ENCODE data around the gene ATL3. TPM values are rescaled to one million over a fixed set of nuclear protein-coding genes. Genes with fewer than 3 reads are reported as not detected.

ATL3 gene
- total RNA-seq, 1 experiment from 2014 or later: 79.0 TPM

GRCh38 chr11:63590024-63590788, 81.0 kb downstream of the ATL3 start:
- in situ Hi-C loops (cut with HindIII; ENCODE audit: low pct_unique_long_range_greater_than_20kb, low sequenced_read_pairs) (no loop called here), intact Hi-C loops (cut with micrococcal nuclease; ENCODE audit: unreplicated experiment) (no loop called here)
- H3K27ac ChIP-seq (ENCODE audit: low read length): no peak overlapping the region
- H3K4me3 ChIP-seq (ENCODE audit: low read depth in 2 of 2, low read length in 2 of 2): no peak overlapping the region
- ATAC-seq (no peak), DNase-seq (ENCODE audit: low read depth, low spot score) (no peak)
- no peaks in the 10 kb centered on the region for H3K9me3 ChIP-seq (ENCODE audit: control insufficient read depth, insufficient read depth, low read depth, low read length)
- TF ChIP-seq SIN3A (IDR thresholded peaks at IDR 0.05; ENCODE audit: borderline replicate concordance, insufficient read depth, low read depth, low read length) (no peak), POLR2AphosphoS5 (IDR thresholded peaks at IDR 0.05; ENCODE audit: low read depth, low read length) (no peak), TCF7L2 (IDR thresholded peaks at IDR 0.05; ENCODE audit: low read depth, low read length) (no peak)
- TF ChIP-seq, protein P1, sequence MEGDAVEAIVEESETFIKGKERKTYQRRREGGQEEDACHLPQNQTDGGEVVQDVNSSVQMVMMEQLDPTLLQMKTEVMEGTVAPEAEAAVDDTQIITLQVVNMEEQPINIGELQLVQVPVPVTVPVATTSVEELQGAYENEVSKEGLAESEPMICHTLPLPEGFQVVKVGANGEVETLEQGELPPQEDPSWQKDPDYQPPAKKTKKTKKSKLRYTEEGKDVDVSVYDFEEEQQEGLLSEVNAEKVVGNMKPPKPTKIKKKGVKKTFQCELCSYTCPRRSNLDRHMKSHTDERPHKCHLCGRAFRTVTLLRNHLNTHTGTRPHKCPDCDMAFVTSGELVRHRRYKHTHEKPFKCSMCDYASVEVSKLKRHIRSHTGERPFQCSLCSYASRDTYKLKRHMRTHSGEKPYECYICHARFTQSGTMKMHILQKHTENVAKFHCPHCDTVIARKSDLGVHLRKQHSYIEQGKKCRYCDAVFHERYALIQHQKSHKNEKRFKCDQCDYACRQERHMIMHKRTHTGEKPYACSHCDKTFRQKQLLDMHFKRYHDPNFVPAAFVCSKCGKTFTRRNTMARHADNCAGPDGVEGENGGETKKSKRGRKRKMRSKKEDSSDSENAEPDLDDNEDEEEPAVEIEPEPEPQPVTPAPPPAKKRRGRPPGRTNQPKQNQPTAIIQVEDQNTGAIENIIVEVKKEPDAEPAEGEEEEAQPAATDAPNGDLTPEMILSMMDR (IDR thresholded peaks at IDR 0.05): no peak
- TF ChIP-seq, protein P2, sequence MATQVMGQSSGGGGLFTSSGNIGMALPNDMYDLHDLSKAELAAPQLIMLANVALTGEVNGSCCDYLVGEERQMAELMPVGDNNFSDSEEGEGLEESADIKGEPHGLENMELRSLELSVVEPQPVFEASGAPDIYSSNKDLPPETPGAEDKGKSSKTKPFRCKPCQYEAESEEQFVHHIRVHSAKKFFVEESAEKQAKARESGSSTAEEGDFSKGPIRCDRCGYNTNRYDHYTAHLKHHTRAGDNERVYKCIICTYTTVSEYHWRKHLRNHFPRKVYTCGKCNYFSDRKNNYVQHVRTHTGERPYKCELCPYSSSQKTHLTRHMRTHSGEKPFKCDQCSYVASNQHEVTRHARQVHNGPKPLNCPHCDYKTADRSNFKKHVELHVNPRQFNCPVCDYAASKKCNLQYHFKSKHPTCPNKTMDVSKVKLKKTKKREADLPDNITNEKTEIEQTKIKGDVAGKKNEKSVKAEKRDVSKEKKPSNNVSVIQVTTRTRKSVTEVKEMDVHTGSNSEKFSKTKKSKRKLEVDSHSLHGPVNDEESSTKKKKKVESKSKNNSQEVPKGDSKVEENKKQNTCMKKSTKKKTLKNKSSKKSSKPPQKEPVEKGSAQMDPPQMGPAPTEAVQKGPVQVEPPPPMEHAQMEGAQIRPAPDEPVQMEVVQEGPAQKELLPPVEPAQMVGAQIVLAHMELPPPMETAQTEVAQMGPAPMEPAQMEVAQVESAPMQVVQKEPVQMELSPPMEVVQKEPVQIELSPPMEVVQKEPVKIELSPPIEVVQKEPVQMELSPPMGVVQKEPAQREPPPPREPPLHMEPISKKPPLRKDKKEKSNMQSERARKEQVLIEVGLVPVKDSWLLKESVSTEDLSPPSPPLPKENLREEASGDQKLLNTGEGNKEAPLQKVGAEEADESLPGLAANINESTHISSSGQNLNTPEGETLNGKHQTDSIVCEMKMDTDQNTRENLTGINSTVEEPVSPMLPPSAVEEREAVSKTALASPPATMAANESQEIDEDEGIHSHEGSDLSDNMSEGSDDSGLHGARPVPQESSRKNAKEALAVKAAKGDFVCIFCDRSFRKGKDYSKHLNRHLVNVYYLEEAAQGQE (IDR thresholded peaks at IDR 0.05; ENCODE audit: insufficient read depth in 1 of 2, low read depth in 2 of 2, low read length in 1 of 2): no peak
- H3K4me1 ChIP-seq (ENCODE audit: control insufficient read depth, insufficient read depth, low read length): no peaks in the 10 kb centered on the region
- ChIA-PET POLR2A (interaction anchor here (0.6 kb wide), 1 partner anchor 12 kb away, joined by 3 read pairs; no protein-coding TSS in a partner anchor), CTCF (no interaction called here)
- BruUV-seq (replicated peaks): no TSS peak
- no peaks in the 10 kb centered on the region for H3K36me3 ChIP-seq (ENCODE audit: control insufficient read depth, insufficient read depth, low read length)
- H3K27me3 ChIP-seq (ENCODE audit: control insufficient read depth, insufficient read depth, low read length): no peaks in the 10 kb centered on the region

DNA sequence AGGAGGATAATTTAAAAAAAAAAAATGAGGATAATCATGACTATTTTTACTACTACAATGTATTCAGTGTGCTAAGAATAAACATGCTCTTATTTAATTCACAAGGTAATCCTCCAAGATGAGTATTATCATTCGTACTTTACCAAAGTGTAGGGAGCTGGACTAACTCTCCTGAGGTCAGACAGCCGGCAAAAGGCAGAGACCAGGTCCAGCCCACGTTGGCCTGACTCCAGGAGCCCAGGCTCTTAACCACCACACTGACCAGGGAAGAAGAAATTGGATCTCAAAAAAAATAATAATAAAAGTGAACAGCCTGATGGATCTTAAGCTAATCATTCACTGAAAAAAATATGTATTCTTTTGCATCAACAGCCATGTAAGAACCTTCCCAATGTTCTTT, 82.2 kb downstream of the ATL3 start:
- H3K27ac ChIP-seq (ENCODE audit: low read length): no peak overlapping the region
- ATAC-seq (no peak), DNase-seq (ENCODE audit: low read depth, low spot score) (no peak)
- H3K36me3 ChIP-seq (ENCODE audit: control insufficient read depth, insufficient read depth, low read length): no peaks in the 10 kb centered on the region
- no TSS peak for BruUV-seq (replicated peaks)
- no peak overlapping the region for H3K4me3 ChIP-seq (ENCODE audit: low read depth in 2 of 2, low read length in 2 of 2)
- in situ Hi-C loops (cut with HindIII; ENCODE audit: low pct_unique_long_range_greater_than_20kb, low sequenced_read_pairs) (no loop called here), intact Hi-C loops (cut with micrococcal nuclease; ENCODE audit: unreplicated experiment) (no loop called here)
- no peak for TF ChIP-seq SIN3A (IDR thresholded peaks at IDR 0.05; ENCODE audit: borderline replicate concordance, insufficient read depth, low read depth, low read length)
- TF ChIP-seq TCF7L2 (IDR thresholded peaks at IDR 0.05; ENCODE audit: low read depth, low read length): no peak
- TF ChIP-seq, protein P2 (IDR thresholded peaks at IDR 0.05; ENCODE audit: insufficient read depth in 1 of 2, low read depth in 2 of 2, low read length in 1 of 2): no peak
- TF ChIP-seq POLR2AphosphoS5 (IDR thresholded peaks at IDR 0.05; ENCODE audit: low read depth, low read length): no peak
- TF ChIP-seq, protein P1 (IDR thresholded peaks at IDR 0.05): no peak
- POLR2A ChIA-PET: no interaction called here
- CTCF ChIA-PET: no interaction called here
- H3K27me3 ChIP-seq (ENCODE audit: control insufficient read depth, insufficient read depth, low read length): no peaks in the 10 kb centered on the region
- H3K4me1 ChIP-seq (ENCODE audit: control insufficient read depth, insufficient read depth, low read length): no peaks in the 10 kb centered on the region
- H3K9me3 ChIP-seq (ENCODE audit: control insufficient read depth, insufficient read depth, low read depth, low read length): no peaks in the 10 kb centered on the region
